ENCODE measurements around the gene TMEM132E.
"Not testable (repeated sequence)": the region's sequence is repeated elsewhere in the genome, so short reads cannot be mapped to it uniquely, and the experiment has no call there.

The TMEM132E gene, protein sequence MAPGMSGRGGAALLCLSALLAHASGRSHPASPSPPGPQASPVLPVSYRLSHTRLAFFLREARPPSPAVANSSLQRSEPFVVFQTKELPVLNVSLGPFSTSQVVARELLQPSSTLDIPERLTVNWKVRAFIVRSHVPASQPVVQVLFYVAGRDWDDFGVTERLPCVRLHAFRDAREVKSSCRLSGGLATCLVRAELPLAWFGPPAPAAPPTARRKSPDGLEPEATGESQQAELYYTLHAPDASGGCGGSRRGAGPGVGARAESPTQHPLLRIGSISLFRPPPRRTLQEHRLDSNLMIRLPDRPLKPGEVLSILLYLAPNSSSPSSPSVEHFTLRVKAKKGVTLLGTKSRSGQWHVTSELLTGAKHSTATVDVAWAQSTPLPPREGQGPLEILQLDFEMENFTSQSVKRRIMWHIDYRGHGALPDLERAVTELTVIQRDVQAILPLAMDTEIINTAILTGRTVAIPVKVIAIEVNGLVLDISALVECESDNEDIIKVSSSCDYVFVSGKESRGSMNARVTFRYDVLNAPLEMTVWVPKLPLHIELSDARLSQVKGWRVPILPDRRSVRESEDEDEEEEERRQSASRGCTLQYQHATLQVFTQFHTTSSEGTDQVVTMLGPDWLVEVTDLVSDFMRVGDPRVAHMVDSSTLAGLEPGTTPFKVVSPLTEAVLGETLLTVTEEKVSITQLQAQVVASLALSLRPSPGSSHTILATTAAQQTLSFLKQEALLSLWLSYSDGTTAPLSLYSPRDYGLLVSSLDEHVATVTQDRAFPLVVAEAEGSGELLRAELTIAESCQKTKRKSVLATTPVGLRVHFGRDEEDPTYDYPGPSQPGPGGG (N-terminal part only)

DNA sequence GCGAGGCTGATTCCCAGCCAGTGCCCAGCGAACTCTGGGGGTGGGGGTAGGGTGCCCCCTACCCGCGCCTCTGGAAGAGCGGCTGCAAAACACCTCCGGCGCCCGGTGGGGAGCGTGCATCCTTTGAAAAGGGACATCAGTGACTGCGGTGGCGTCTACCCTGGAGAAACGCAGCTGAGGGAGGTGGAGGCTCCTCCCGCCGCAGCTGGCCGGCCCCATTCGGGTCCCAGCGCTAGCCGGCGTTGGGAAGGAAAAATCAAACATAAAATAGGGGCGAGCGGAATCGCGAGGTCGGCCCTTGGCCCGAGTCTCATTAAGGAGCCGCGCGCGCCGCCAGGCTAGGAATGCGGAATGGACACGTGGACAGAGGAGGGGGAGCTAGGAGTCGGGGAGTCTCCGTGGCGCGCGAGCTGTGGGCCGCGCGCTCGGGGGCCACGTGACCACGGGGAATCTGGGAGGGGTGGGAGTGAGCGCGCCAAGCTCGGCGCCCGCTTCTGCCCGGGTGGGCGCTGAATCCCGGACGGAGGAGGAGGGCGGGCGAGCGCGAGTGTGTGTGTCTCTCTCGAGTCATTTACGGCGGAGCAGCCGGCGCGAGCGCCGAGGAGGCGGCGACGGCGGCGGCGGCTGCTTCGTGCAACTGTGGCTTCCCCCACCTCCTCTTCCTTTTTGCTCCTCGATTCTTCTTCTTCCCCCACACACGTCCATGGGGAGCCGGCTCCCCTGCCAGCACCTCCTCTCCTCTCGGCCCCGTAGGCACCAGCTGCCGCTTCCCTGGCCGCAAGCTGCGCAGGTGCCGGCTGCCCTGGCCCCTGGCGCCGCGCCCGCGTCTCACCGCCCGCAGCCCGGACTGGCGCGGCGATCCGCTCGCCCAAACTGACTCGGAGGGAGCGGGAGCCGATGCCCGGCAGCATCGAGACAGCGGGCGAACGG lies at the start of gene TMEM132E:
Gene TMEM132E, plus strand, starts transcription at position 566 of the 930 bp plus-strand sequence. CDS start 1,495 bp downstream, outside the sequence.
- DNase-seq (ENCODE audit: low read depth in 2 of 2): no peak

DNA sequence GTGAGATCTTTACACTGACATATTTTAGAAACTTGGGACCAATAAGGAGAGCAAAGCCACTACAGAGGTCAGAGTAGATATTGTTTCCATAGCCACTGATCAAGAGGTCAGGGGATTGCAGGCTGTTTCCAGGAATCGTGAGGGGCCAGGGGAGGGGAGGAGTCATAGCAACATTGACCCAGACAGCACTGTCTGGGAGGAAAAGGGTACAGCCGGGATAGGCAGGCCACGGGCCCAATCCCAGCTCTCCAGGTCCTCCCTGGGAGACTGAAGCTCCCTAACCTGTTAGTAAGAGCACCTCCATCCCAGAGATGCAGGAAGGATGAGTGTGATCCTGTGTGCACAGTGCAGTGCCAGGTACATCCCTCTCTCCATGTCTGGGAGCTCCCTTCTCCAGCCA lies 48.5 kb upstream of the TMEM132E start:
- DNase-seq (ENCODE audit: low read depth in 2 of 2): no peak

DNA sequence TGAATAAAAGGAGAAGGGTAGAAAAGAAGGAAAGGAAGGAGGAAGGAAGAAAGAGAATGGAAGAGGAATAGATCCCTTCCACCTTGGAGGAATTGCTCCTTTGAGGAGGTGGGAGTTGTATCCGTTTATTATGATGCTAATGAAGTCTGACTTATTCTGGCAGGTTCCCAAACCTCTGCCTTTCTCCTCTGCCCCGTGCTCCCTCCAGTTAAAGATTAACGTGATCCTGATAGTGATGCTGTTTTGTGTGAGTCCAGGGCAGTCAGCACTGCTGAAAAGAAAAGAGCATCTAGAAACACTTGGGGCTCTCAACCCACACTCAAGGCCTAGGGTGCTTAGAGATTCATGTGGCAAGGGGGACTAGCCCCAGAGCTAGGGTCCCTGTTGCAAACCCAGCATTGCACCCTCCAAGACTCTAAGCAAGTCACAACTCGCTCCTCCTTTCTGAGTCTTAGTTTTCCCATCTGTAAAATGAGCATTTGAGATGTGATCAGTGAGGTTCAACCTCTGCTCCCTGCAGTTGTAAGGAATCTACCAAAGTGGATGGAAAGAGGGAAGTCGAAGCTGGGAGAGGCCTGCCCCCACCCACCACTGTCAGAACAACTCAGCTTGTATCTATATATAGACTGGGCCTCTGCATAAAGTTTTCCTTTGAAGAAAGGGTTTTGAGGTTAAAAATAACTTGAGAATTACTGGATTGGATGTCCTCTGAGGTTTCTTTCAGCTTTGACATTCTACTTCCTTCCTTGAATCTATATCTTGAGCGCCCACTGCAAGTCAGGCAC lies 46.9 kb upstream of the TMEM132E start:
- no peak for DNase-seq (ENCODE audit: low read depth in 2 of 2)

DNA sequence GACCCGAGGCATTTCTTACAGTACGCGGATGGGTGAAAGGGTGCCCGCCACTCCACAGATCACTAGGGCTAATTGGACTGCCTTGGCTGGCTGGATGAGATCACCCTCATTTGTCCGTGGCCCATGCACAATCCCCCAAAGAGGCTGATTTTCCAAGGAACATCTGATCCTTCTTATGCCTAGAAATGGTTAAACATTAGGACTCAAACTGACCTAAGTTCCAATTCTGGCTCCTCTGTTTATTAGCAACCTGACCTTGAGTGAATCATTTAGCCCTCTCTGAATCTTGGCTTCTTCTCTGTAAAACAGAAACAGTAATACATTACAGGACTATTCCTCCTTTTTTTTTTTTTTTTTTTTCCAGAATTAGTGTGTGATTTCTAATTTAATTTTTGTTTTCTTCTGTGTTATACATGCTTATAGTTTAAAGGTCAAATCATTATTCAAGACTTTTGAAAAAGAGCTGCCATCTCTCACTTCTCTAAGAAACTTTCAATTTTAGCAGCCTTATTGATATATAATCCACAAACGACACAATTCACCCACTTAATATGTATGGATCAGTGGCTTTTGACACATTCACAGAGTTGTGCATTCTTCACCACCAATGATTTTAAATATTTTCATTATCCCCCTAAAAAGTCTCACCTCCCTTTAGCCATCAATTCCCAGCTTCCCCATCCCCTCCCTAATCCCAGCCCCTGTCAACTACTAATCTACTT lies 45.4 kb upstream of the TMEM132E start:
- DNase-seq (ENCODE audit: low read depth in 2 of 2): no peak

DNA sequence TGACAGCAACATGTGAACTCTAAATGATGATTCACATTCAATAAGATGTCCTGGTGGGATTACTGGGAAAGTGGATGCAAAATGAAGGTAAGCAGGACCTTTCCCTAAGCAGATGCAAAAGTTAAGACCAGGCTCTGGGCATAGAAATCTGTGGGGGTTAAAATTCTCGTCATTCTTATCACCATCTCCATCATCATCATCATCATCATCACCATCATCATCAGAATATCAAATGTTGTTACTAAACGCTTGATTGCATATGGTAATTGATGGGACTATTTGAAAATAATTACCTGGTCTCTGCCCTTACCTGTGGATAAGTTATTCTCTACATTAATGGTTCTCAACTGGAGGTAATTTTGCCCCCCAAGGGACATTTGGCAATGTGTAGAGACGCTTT lies 41.9 kb upstream of the TMEM132E start:
- DNase-seq (ENCODE audit: low read depth in 2 of 2): no peak

DNA sequence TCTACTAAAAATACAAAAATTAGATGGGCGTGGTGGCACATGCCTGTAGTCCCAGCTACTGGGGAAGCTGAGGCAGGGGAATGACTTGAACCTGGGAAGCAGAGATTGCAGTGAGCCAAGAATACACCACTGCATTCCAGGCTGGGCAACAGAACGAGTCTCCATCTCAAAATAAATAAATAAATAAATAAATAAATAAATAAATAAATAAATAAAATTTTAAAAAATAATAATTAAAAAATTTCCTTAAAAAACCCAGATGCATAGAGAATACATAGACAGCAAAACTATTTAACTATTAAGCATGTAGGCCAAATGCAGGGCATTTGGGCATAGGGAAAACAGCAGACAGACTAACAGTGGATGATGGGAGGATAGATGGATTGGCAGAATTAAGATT lies 40.8 kb upstream of the TMEM132E start:
- DNase-seq (ENCODE audit: low read depth in 2 of 2): not testable (repeated sequence)

DNA sequence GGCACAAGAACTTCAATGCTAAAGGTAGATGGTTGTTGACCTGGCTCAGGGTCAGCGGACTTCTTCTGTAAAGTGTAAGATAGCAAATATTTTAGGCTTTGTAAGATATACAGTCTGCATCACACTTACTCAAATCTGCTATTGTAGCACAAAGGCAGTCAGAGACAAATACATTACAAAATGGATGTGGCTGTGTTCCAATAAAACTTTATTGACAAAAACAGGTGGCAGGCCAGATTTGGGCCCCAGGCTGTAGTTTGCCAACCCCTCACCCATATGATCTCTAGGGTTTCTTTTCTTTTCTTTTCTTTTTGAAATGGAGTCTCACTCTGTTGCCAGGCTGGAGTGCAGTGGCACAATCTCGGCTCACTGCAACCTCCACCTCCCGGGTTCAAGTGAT lies 39.5 kb upstream of the TMEM132E start:
- no peak for DNase-seq (ENCODE audit: low read depth in 2 of 2)

DNA sequence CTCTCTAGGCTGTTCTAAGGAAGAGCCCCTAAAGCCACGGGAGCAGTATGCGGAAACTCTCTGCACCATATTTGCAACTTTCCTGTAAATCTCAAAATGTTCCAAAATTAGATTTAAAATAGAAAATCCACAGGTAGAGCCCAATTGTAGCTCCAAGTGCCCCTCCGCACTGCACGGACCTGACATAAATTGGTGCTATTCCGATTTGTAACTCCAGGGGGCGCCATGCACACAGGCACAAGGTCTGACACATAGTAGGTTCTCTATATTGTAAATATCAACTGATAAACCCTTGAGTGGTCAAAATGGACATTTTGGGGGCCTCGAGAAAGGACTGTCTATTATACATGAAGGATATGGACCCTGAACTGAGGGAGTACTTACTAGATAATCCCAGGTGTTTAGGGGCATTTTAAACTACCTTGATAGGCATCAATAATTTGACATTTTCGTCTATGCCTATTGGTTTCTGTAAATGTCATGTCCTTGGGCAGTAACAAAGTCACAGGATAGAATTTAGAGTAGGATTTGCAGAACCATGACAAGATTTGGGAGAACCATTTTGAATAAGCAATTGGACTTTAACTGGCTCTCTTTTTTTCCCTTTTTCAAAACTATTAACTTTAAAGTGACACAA lies 36.6 kb upstream of the TMEM132E start:
- DNase-seq (ENCODE audit: low read depth in 2 of 2): peak in 1 of 2 donors; percentile 13

DNA sequence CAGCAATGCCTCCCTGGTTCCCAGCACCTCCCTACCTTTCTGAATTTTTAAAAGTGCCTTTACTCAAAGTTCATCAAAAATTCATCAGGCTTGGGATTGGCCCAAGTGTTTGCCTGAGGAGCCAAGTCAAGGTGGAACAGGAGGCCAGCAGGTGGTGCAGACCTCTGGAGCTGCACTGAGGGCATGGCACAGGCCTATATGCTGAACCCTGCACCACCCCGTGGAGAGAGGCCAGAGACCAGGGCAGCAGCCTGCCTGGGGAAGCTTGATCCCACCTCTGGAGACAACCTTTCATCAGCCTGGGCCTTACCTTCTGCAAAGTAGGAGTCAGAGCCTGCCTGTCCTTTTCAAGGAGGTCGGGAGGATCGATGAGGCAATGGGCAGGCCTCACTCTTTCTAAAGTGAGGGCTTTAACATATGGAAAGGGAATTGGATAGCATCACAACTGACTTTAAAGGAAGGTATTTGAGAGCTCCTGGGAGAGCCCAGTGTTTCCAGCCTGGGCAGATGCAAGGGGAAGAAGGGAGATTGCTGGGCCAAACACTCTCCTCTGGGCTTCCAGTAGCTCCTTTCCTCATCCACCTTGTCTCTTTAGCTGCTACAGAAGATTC lies 31.8 kb upstream of the TMEM132E start:
- no peak for DNase-seq (ENCODE audit: low read depth in 2 of 2)

DNA sequence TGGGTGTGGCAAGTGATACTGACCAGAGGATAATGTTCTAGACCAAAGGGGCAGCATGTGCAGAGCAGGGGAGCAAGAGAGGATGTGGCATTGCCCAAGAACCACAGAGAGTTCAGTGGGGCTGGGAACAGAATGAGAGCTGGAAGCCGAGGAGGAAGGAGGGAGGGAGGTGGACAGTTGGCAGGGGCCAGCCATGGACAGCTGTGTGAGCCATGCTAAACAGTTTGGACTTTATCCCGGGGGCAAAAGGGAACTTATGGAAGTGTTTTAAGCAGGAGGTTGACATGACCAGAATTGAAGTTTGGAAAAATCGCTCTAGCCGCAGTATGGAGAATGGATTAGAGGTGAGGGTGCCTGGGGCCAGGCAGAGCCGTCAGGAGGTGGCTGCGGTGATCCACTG lies 29.4 kb upstream of the TMEM132E start:
- DNase-seq (ENCODE audit: low read depth in 2 of 2): no peak

DNA sequence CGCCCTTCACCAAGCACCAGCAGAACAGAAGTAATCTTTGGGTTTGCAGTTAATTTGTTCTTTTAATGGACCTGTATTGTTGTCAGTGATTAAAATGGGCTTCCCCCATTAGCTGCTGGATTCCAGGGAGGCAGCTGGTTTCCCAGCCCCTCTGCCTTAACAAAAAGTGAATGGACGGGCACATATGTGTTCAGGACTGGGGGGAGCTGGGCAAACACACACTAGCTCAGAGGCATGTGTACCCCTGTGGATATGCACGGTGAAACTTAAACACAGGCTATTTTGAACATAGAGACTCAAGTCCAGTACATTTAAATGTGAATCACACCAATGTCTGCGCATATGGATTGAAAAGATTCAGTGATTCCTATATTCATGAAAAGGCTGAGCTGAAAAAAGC lies 25.5 kb upstream of the TMEM132E start:
- no peak for DNase-seq (ENCODE audit: low read depth in 2 of 2)

DNA sequence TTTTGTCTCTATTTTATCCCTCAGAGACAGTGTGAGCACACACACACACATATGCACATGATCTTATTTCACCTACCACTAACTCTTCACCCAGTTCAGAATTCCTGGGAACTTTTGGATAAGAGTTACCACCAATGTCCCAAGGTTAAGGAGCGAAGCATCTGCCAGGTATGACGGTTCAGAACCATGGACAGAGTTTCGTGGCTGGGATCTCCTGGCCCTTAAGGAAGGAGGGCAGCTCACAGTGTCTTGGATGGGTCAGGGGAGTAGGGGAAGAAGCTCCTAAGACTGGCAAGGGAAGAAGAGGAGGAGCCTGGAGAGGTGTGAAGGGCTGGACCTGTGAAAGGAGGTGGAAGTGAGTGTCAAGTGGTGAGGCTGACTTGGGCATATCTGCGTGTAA lies 23.0 kb upstream of the TMEM132E start:
- DNase-seq (ENCODE audit: low read depth in 2 of 2): no peak

DNA sequence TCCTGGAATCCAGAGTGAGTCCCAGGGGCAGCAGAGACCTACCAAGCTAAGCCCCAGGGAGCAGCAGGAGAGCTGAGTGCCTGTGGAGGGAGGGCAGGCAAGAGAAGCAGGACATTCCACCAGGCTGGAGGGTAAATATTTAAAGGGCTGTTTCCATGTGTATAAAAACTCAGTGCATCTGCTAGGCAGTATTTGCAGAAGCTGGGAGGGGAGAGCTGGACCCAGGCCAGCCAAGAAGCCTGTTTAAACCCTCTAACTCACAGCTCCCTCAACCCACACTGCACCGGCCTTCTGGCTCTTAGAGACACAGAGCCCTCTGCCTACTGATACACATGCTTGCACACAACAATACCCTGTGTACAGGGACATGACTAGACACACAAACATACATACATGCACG lies 22.5 kb upstream of the TMEM132E start:
- no peak for DNase-seq (ENCODE audit: low read depth in 2 of 2)

DNA sequence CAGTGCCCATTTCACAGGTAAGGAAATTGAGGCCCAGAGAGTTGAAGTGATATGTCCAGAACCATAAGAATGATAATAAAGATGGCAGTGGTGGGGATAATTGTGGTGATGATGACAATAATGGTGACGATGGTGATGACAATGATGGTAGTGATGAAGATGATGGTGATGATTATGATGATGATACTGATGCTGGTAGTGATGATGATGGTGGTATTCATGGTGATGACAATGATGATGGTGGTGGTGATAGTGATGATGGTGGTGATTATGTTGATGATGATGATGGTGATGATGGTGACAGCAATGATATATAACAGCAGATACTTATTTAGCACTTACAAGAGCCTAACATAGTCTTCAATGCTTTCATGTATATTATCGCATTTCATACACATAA lies 18.1 kb upstream of the TMEM132E start:
- no peak for DNase-seq (ENCODE audit: low read depth in 2 of 2)

DNA sequence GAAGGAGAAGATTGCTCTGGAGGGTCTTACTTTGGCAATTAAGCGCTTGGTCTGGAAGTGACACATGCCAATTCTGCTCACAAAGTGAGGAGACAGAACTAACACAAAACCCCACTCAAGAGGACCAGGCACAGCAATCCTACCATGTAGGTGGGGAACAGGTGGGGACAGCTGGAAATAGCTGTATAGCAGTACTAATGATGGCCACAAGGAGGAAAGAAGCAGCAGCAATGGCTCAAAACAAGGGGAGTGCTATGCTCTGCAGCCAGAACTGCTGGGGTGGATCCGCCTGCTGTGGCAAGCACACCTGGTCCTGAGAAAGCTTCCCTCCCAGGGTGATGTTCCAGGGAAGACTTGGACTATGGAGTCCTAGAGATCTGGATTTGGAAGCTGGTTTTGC lies 17.0 kb upstream of the TMEM132E start:
- DNase-seq (ENCODE audit: low read depth in 2 of 2): no peak

DNA sequence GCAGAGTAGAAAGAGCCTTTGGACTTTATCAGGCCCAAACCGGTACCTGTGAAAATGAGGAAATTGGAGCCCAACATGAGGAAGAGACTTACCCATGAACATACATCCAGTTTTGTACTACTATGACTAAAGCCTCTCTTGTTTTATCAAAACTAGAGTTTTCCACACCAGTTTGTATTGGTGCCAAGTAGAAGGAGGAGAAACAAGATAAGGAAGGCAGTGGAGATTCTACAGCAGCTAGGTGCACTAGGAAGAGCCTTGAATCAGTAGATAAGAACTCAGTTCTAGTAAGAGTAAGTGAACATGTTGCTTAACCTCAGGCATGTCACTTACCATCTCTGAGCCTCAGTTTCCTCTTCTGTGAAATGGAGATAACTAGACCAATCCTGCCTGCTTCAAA lies 13.7 kb upstream of the TMEM132E start:
- no peak for DNase-seq (ENCODE audit: low read depth in 2 of 2)

DNA sequence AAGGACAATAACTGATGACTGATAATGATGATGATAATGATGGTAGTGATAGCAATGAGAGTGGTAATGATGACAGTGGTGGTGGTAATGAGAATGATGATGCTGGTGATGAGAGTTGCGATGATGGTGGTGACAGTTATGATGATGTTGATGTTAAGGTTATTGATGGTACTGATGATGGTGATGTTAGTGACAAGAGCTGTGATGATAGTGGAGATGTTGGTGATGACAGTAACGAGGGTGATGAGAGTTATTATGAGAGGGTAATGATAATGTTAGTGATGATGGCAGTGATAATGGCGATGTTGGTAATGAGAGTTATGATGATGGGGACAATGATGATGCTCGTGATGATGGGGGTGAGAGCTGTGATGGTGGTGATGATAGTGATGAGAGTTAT lies 13.2 kb upstream of the TMEM132E start:
- no peak for DNase-seq (ENCODE audit: low read depth in 2 of 2)

DNA sequence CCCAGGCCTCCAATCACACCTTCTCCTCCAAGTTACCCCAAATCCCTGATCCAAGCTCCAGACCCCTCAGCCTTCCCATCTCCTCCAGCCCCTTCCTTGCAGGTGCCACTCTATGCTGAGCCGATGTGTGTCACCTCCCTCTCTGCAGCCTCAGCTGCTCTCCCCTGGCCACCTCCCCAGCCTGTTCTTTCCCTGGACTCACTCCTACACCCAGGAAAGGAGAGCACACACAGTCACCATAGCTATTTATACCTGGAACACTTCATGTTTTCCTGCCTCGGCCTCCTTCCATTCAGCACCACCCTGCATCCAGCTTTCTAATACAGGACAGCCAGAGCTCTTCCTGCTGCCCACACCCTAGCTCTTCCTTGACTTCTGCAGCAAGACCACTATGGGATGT lies 12.5 kb upstream of the TMEM132E start:
- DNase-seq (ENCODE audit: low read depth in 2 of 2): no peak

DNA sequence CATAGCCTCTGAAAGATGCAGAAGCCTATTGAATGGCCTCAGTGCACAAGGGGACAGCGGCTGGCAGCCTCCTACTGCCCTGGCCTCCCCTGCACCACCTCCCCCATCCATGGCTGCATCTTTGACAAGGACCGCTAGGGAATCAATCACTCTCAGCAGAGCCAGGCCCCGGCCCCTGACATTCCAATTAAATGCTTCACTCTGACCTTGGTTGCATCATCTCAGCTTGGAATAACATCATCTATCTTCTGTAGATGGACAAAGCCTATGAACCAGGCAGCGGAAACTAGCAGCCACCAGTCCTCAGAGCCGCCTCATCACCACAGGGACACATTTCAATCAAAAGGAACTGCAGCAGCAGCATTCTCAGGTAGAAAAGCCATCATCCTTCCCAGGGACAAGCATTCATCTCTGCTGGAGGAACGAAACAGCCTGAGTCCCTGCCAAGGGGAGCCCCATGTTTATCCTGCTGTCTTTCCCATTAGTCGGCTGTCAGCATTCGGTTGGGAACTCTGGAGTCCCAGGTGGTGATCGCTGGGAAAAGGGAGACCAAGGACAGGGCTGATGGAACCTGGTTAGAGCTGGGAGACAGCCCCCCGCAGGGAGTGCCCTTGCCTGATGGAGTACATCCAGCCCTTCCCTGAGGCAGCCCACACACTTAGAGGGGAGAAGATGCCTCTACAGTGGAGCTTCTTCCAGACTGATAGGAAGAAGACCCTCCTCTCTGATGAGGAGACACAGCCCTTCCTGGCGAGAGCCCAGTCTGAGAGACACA lies 11.5 kb upstream of the TMEM132E start:
- DNase-seq (ENCODE audit: low read depth in 2 of 2): no peak

All from stimulated activated CD8-positive, alpha-beta memory T cell treated with anti-CD3 and anti-CD28 coated beads, Interleukin-2, amount 100 ng/mL, for 48 hours (primary cell).